T-helper 1 cell (primary cell): Measurements from ENCODE around the gene EXOC6B.

Source experiments
- DNase-seq, 5 donors: peaks; one replicate each; pipeline ENCODE4 v3.0.0-alpha.2; 2012 to 2020
- total RNA-seq, 4 donors: gene quantifications; one replicate each; lab custom pipeline; 2026; lab: John Stamatoyannopoulos, UW

EXOC6B gene
- 18.7 to 35.9 (median 24.8) reads per million in 4 donors for total RNA-seq

DNA sequence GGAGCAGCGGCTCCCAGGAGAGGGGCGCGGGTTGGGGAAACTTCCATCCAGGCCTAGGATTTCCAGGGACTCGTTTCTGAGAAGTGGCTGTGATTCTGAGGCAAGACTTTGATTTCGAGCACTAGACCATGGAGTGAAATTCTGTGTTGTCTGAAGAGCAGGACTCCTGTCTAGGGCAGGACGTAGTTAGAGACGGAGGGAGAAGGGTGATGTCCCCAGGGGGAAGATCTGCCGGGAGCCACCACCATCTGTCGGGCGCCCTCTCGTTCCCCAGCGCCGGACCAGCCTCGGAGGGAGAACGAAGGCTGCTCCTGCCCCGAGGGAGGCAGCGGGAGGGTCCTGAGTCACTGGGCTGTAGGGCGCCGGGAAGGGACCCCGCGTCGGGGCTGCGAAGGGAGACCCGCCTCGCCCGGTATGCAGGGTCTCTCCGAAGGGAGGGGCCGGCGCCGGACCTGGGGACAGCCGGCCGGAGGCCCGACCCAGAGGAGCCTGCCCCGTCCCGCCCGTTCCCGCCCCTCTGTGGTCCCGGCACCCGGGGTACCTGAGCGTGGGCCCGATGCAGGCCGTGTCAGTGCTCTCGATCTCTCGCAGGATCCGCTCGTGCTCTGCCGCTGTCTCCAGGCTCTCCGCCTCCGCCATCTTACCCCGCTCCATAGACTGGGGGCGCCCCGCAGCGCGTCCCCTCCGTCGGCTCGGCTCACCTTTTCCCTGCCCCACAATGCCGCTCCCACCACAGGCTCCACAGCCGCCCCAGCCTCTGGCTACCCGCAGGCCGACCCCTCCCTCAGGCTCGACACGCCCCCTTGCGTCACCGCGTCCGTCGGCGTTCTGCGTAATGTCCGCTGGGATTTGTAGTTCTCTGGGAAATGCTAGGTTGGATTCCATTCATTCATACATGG lies at the start of gene EXOC6B:
Gene EXOC6B, minus strand, starts transcription at position 777 of the 899 bp plus-strand sequence.
- peak; percentile 52 to 79 (median 73) for DNase-seq

DNA sequence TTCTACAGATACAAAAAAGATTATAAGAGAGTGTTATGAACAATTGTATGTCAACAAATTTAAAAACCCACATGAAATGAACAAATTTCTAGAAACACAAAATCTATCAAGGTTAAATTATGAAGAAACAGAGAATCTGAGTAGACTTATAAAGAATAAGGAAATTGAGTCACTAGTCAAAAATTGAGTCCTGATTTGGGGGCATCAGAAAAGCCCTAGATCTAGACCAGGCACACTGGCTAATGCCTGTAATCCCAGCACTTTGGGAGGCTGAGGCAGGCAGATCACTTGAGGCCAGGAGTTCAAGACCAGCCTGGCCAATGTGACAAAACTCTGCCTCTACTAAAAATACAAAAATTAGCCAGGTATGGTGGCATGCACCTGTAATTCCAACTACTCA lies 46.0 kb upstream of the EXOC6B start:
- no peak for DNase-seq

DNA sequence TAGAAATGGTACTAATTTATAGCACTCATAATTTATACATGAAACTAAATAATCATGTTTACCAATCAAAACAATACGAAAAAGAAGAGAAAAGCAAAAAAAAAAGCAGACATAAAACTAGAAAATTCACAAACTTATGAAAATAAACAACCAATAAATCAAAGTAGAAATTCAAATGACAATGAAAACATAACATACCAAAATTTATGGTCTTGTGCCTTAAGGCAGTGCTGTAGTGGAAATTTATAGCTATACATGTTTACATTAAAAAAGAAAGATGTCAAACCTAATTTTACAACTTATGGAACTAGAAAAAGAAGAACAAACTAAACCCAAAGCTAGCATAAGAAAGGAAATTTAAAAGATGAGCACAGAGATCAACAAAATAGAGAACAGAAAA lies 45.2 kb upstream of the EXOC6B start:
- no peak for DNase-seq

DNA sequence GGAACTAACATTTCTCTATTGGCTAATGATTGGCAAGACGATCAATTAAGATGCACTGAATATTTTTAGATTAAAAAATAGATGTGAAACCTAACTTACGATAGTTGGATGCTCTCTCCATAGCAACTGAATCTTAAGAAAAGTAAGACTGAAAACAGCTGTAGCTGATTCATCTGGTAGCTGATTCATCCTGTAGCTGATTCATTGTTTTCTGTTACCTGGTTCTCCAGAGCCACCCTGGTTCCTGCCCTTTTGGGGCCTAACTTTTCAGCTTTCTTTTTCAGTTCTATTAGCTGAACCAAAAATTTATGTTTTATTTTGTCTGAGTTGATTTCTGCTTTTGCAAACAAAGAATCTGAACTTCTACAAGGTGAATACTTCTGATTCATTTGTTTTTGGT lies 38.7 kb upstream of the EXOC6B start:
- DNase-seq = peak in 1 of 5 donors; percentile 43

DNA sequence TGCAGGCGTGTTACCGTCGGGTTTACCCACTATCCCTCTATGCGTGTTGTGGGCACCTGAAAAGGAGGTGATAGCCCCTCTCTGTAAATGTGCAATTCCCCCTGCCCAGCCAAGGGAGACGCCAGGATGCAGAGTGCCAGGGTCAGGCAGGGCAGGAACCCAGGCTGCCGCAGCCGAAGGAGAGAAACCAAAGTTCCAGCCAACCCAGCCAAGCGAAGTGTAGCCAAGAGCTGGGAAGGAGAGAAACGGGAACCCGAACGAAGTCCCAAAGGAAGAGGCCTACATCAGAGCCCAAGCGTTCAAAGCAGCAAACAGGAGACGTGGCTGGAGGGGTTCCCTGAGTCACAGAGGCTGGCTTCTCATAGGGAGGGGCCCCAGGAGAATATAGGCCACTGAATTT lies 37.2 kb upstream of the EXOC6B start:
- DNase-seq = no peak

DNA sequence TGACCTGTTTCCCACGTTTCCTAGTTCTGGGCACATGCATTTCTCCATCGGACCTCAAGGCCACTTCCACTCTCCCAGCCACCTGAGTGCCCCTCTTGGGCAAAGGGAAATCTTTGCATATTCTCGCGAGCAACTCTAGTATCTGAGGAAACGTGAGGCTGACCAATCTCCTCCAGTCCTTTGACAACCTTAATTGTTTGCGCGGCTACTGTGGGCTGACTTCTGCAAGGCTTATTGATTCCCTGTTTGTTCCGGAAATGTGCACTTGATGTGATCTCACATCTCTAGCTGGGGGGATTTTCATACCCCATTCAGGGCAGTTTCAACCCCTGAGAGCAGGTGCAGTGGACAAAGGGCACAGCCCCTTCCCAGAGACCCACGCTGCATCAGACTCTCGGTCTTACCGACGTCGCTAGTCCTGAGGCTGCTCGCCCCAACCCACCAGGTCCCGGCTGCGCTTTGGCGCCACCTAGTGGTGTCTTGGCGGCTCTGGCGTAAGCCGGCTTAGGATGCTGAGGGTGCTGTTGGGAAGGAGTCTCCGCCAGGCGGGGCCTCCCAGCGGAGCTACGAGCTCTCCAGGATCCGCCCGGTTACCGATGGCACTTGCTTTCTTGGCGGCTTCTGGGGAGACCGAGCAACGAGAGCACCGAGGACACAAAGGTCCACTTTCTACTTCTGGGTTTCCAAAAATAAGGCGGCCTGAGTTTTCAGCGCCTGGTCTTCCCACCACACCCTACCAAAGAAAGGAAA lies 36.6 kb upstream of the EXOC6B start:
- peak; percentile 69 to 82 (median 77) for DNase-seq

DNA sequence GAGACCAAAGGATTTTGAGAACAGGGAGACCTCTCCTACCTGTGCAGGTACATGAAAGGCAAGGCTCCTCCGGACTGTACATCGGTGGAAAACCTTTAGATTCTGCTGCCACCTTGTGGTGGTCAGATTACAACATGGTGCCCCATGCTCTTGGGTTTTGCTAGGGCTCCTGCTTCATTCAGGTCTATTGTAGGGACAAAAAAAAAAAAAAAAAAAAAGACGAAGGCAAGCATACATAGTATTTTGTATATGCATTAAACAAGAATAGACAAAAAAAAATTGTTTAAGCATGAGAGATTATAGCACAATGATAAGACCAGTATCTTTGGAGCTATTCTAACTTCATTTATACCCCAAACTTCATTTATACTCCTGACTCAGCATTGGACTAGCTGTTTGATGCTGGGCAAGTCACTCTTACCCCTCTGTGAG lies 34.0 kb upstream of the EXOC6B start:
- DNase-seq = peak in 4 of 5 donors; percentile 29 to 48 (median 46)

DNA sequence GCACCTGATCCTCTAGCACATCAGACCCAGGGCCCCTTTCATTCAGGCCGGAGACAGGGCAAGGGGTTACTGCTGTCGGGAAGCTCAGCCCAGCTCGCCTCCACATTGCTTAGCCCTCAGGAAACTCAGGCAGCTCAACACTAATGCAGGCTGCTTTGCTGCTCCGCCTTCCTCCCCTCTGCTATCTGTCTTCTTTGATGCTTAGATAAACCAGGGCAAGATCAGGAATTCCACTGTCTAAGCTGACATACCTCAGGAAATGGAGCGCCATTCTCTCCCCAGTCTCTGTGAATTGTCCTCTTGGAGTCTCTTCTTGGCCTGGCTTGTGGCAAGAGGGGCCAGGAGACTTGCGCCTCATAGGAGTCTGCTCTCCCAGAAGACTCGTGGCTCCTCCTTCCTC lies 25.5 kb upstream of the EXOC6B start:
- no peak for DNase-seq

DNA sequence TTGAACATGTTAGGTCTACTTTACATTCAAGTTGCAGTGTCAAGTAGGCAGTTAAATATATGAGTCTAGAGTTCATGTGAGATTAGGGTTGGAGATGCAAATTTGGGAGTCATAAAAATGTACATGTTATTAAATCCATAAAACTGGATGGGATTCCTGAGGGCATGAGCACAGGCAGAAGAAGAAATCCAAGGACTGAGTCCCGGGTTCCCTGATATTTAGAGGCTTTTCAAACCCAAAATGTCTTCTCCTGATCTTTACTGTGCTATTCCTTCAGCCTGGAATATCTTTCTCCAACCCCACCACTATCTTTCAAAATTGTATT lies 23.3 kb upstream of the EXOC6B start:
- no peak for DNase-seq

DNA sequence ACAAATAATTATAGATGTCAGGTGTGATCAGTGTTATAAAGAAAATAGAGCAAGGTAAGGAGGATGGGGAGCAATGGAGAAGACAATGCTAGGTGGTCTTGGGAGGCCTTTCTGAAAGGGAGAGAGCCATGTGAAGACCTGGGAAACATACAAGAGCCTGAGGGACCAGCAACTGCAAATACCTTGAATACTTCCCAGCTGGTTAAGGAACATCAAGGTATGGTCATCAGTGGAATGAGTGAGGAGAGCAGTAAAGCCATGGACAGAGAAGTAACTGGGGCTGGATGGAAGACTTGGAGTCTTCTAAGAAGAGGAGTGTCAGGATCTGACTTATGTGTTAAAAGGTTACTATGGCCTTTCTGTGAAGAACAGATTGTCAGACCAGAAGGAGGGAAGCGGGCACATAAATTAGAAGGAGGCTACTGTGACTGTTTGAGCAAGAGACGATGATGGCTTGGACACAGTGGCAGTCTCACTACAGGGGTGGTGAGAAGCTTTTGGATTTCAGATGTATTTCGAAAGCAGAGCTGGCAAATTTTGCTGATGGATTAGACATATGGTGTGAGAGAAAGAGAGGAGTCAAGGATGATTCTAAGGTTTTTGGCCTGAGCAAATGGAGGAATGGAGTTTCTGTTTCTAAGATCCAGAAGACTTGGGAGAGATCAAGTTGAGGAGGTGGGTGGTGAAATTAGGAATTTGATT lies 22.8 kb upstream of the EXOC6B start:
- DNase-seq = no peak

DNA sequence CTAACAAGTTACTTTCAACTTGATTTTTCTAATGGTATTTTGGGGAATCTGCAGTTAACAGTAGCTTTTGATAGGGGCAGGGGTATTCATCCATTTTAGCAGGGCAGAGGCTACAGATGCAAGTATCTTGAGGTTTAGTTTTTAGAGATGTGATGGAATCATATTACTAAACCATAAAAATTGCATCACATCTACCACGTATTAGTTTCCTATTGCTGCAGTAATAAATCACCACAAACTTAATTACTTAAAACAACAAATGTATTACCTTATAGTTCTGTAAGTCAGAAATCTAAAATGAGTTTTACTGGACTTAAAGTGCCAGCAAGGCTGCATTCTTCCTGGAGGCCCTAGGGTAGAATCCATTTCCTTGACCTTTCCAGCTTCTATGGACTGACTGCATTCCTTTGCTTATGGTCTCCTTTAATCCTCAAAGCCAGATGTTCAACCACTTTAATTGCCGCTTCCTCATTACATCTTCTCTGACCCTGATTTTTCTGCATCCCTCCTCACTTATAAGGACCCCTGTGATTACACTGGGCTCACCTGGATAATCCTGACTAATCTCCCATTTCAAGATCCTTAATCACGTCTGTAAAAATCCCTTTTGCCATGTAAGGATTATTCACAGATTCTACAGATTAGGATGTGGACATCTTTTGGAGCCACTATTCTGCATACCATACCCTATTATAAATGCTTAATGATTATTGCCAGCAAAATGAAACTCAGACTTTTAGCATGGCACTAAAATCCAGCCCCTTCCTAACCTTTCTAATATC lies 21.9 kb upstream of the EXOC6B start:
- DNase-seq = no peak

DNA sequence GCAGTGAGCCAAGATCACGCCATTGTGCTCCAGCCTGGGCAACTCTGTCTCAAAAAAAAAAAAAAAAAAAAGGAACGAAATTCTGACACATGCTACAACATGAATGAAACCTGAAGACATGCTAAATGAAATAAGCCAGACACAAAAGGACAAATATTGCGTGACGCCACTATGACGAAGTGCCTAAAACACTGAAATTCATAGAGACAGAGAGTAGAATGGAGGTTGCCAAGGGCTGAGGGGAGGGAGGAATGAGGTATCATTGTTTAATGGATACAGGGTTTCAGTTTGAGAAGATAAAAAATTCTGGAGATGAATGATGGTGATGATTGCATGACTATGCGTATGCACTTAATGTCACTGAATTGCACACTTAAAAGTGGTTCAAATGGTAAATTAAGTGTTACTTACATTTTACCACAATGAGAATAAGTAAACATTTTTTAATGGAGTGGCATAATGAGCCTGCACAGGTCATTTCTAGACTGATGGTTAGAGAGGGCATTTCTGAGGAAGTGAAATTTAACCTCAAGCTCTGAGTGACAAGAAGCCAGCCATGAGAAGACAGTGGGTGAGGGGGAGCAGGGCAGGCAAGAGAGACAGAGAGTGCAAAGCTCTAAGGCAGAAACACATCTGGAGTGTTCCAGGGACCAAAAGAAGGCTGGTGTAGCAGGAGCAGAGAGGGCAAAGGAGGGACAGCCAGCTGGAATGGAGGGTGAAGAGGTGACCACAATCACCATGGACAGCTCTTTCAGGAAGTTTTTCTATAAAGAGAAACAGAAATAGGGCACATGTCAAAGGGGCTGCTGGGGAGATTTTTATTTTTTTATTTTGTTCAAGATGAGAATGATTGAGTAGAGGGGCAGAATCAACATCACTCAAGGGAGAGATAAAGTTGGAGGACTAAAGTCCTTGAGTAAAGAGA lies 20.6 kb upstream of the EXOC6B start:
- no peak for DNase-seq

DNA sequence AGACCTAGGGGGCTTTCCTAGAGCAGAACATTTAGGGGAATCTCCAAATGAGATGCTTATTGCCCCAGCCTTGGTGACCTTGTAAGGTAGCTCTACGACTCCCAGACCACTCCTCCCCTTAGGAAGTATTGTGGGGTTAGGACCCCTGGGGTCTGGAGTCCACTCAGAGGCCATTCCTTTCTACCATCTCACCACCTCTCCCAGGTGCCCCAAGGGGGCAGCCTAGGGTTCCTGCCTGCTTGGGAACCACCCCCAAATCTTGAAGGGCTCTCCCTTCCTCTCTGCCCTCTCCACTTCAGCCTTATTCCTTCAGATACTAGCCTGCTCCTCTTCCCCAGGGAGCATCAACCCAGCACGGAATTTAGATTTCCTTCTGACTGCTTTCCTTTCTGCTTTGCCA lies 17.5 kb upstream of the EXOC6B start:
- no peak for DNase-seq

DNA sequence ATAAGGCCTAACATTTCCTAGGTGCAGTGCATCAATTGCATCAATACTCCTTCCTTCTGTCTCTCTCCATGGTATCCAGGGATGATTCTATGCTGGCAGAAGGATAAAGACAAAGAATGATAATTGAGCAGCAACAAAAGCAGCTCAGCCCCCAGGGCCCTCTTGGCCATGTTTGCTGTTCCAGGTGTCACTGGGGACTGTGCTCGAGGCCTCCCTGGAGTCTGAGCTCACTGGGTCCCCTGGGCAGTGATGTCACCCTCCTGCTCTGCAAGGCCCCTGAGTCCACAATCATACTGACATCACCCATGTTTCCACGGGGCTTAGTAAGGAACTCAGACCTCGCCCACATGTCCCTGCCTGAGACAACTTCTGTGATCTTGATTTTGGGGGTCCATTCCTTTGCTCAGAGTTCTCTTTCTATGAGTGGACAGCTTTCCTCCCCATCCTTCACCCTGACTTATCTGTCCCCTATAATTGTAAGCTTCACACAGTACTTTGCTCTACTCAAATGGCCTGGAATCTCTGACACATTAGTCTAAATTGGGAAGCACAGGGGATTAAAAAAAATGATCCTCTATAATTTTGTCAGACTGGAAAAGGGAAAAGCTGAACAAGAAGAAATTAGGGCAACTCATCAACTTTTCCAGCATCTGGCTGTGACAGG lies 15.8 kb upstream of the EXOC6B start:
- DNase-seq = no peak

DNA sequence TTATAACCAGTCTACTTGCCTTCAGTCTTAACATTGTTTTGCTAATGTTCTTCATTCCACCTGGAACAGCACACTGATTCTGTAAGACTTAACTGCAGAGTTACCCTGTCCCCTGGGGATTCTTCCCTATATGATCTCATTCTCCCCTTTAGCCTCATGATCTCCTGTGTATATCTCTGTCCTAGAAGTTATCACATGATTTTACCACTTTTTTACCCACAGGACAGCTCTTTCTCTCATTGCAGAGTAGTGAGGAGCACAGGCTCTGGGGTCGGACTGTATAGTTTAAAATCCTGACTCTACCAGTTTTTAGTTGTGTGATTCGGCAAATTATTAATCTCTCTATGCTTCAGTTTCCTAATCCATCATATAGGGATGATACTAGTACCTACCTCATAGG lies 14.2 kb upstream of the EXOC6B start:
- no peak for DNase-seq

DNA sequence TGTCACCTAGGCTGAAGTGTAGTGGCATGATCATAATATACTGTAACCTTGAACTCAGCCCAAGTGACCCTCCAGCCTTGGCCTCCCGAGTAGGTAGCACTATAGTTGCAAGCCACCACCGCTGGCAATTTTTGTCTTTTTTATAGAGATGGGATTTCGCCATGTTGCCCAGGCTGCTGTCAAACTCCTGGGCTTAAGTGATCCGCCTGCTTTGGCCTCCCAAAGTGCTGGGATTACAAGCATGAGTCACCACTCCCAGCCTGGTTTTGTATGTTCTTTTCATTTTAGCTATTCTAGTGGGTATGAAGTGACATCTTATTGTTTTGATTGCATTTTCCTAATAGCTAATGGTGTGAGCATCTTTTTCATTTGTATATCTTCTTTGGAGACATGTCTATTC lies 11.3 kb upstream of the EXOC6B start:
- DNase-seq = no peak

DNA sequence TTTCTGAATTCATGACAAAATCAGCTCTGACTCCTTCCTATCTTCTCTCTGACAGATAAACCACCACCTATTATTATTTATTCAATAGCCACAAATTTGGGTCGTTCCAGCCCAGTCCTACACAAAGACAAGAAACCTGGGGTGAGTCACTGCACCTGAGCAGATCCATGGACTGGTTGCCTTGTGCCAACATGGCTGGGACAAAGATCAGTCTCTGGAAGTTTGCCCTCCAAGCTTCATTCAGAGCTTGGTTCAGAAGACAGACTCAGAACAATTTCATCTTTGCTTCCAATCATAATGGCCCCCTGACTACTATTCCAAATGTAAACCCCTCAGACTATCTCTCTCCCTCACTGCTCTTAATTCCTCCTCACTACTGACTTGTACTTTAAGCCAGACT lies 9.6 kb upstream of the EXOC6B start:
- no peak for DNase-seq

DNA sequence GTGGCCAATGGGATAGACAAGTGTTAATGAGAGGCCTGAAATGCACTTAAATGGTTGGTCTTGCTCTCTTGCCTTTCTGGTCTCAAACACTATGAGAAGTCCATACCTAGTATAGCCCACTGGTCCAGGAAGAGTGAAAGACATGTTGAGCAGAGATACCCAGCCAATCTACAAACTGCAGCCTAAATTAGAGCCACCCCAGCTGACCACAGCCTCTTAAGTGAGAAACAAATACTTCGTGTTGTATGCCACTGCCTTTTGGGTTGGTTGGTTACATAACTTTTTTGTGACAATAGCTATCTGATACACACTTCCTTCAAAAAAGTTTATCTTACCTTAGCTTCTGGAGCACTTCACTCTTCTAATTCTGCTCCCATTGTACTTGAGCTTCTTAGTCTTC lies 8.8 kb upstream of the EXOC6B start:
- no peak for DNase-seq

DNA sequence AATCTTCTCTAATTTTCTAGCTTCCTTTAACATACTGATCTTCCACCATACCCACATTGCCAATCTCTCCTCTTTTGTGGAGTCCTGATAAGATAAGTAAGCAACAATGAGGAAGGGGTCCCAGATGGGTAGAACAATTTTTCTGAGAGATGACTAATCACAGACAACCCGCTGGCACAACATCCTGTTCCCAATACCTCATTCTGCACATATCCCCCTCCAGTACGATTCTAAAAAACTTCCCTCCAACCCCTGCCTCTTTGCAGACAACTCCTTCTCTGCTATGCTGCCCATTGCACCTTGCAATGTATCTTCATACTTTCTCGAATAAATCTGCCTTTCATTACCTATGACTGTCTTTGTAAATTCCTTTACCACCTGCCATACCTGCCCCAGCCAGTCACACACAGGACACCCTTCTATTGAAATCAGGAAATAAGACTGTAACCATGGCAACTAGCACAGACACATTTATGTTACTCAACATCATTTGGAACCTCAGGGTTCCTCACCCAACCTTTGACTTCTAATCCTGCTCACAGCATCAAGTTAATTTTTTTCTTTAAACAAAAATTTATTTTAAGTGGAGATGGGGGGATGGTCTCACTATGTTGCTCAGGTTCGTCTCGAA lies 7.4 kb upstream of the EXOC6B start:
- no peak for DNase-seq

DNA sequence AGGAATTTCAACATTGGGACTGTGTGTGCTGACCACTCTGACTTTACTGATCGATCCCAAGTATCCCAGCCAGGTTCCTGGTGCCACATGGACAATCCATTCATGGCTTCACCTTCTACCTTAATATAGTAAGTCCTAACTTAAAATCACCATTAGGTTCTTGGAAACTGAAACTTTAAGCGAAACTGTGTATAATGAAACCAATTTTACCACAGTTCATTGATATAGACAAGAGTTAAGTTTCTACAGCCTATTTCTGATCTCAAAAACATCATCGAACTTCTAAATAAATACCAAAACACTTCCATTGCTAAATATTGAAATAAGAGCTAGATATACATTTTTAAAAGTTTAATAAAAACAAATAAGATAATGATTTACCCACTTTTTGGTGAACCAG lies 4.4 kb upstream of the EXOC6B start:
- no peak for DNase-seq
